Tibial artery (tissue), 4 donors: ENCODE data around the gene PRDM5.

Experiments used
- DNase-seq, 2 donors: peaks; one replicate each; pipeline ENCODE4 v3.0.0-alpha.2; 2019
- H3K27ac ChIP-seq, 2 donors: fragments of 200-600 bp; sonication (generic) in 1 of 2; 1 replicate in 1 of 2; 2 replicates in 1 of 2; pipeline ENCODE4 v1.5.1; 2018 to 2019; ENCODE audit warnings: mild to moderate bottlenecking in 1 of 2
- H3K27me3 ChIP-seq, 2 donors: fragments of 200-600 bp; sonication (generic) in 1 of 2; one replicate each; pipeline versions ENCODE4 v1.5.1 to v1.6.0; 2016 to 2019
- H3K36me3 ChIP-seq, 3 donors: fragments of 200-600 bp; sonication (generic) in 2 of 3; one replicate each; pipeline ENCODE4 v1.5.1; 2016 to 2019; ENCODE audit warnings: mild to moderate bottlenecking in 2 of 3
- H3K4me1 ChIP-seq, 4 donors: fragments of 200-600 bp; sonication (generic) in 2 of 4; 1 replicate in 3 of 4; 2 replicates in 1 of 4; pipeline ENCODE4 v1.5.1; 2016 to 2019
- H3K4me3 ChIP-seq, 2 donors: fragments of 200-600 bp; sonication (generic) in 1 of 2; 1 replicate in 1 of 2; 2 replicates in 1 of 2; pipeline ENCODE4 v1.5.1; 2018 to 2019; ENCODE audit warnings: mild to moderate bottlenecking in 2 of 2
- H3K9me3 ChIP-seq, 3 donors: fragments of 200-600 bp; sonication (generic) in 1 of 3; one replicate each; pipeline ENCODE4 v1.5.1; 2016 to 2019
- CTCF ChIP-seq, 2 experiments: fragments of 200-600 bp in 1 of 2; fragments of 450-650 bp in 1 of 2; IDR thresholded peaks; one replicate each; pipeline ENCODE4 v1.5.1; 2017 to 2019; ENCODE audit warnings: antibody characterized with exemption in 2 of 2, mild to moderate bottlenecking in 1 of 2, moderate library complexity in 1 of 2
- intact Hi-C: fragments of 100-400 bp; cut with DNase I; formaldehyde crosslinking; loops from one replicate; pipeline ENCODE4 v1.15.0; 2023; ENCODE audit warnings: low total_unique reads

Gene PRDM5

GRCh38 chr4:120874792-120875774 is 47.4 kb downstream of the PRDM5 start:
- H3K9me3 ChIP-seq, result peaks cover 0 to 6% (median 0%) of the 10 kb centered on the region in 3 donors
- peaks cover 0 to 7% (median 0%) of the 10 kb centered on the region in 4 donors for H3K4me1 ChIP-seq
- H3K27me3 ChIP-seq, result no peaks in the 10 kb centered on the region
- intact Hi-C loops, result no loop called here
- H3K4me3 ChIP-seq, result no peak overlapping the region
- H3K27ac ChIP-seq, result no peak overlapping the region
- TF ChIP-seq CTCF (IDR thresholded peaks at IDR 0.05), result no peak
- DNase-seq, result no peak
- no peaks in the 10 kb centered on the region for H3K36me3 ChIP-seq

- no peaks in the 10 kb centered on the region for H3K27me3 ChIP-seq
- no peak overlapping the region for H3K4me3 ChIP-seq
- H3K36me3 ChIP-seq, result no peaks in the 10 kb centered on the region
- peaks cover 0 to 7% (median 0%) of the 10 kb centered on the region in 4 donors for H3K4me1 ChIP-seq
- intact Hi-C loops, result no loop called here
- H3K9me3 ChIP-seq, result no peaks in the 10 kb centered on the region
- no peak for TF ChIP-seq CTCF (IDR thresholded peaks at IDR 0.05)
- H3K27ac ChIP-seq, result no peak overlapping the region
- DNase-seq, result no peak
Observed at GRCh38 chr4:120873554-120873953, 49.0 kb downstream of the PRDM5 start.

GRCh38 chr4:120871173-120871572 is 51.4 kb downstream of the PRDM5 start:
- H3K36me3 ChIP-seq, result no peaks in the 10 kb centered on the region
- no peaks in the 10 kb centered on the region for H3K27me3 ChIP-seq
- intact Hi-C loops, result no loop called here
- H3K9me3 ChIP-seq, result no peaks in the 10 kb centered on the region
- H3K4me1 ChIP-seq, result peaks cover 0 to 7% (median 0%) of the 10 kb centered on the region in 4 donors
- no peak overlapping the region for H3K27ac ChIP-seq
- TF ChIP-seq CTCF (IDR thresholded peaks at IDR 0.05), result no peak
- DNase-seq, result no peak
- H3K4me3 ChIP-seq, result no peak overlapping the region

GRCh38 chr4:120870279-120870673 is 52.2 kb downstream of the PRDM5 start:
- intact Hi-C loops, result no loop called here
- Histone ChIP-seq H3K36me3 (no peaks in the 10 kb centered on the region), H3K4me3 (no peak overlapping the region), H3K27me3 (no peaks in the 10 kb centered on the region), H3K27ac (no peak overlapping the region), H3K4me1 (peaks cover 0 to 5% (median 0%) of the 10 kb centered on the region in 4 donors), H3K9me3 (no peaks in the 10 kb centered on the region)
- DNase-seq, result no peak
- no peak for TF ChIP-seq CTCF (IDR thresholded peaks at IDR 0.05)

GRCh38 chr4:120869613-120870278 is 52.8 kb downstream of the PRDM5 start:
- TF ChIP-seq CTCF (IDR thresholded peaks at IDR 0.05), result no peak
- H3K27ac ChIP-seq, result no peak overlapping the region
- no peaks in the 10 kb centered on the region for H3K36me3 ChIP-seq
- no peak overlapping the region for H3K4me3 ChIP-seq
- H3K27me3 ChIP-seq, result no peaks in the 10 kb centered on the region
- no peak for DNase-seq
- intact Hi-C loops, result no loop called here
- H3K9me3 ChIP-seq, result no peaks in the 10 kb centered on the region
- no peaks in the 10 kb centered on the region for H3K4me1 ChIP-seq
